GM21723 (cell line): ENCODE data around the gene USP31.
"Not testable (repeated sequence)": the region's sequence is repeated elsewhere in the genome, so short reads cannot be mapped to it uniquely, and the experiment has no call there.

Source experiments
- ATAC-seq: cut with Tn5 transposase; IDR thresholded peaks from one replicate; pipeline ENCODE4 v1.9.1; 2021; ENCODE audit warnings: mild to moderate bottlenecking, moderate library complexity; ENCODE audit not compliant: unreplicated experiment

Gene USP31

GRCh38 chr16:23101012-23101550 is 48.2 kb downstream of the USP31 start:
- no peak for ATAC-seq

- not testable (repeated sequence) for ATAC-seq
Observed at GRCh38 chr16:23096450-23096849, 52.8 kb downstream of the USP31 start.

GRCh38 chr16:23094136-23094535 is 55.1 kb downstream of the USP31 start:
- ATAC-seq: not testable (repeated sequence)

GRCh38 chr16:23092801-23093117 is 56.5 kb downstream of the USP31 start:
- ATAC-seq: no peak

DNA sequence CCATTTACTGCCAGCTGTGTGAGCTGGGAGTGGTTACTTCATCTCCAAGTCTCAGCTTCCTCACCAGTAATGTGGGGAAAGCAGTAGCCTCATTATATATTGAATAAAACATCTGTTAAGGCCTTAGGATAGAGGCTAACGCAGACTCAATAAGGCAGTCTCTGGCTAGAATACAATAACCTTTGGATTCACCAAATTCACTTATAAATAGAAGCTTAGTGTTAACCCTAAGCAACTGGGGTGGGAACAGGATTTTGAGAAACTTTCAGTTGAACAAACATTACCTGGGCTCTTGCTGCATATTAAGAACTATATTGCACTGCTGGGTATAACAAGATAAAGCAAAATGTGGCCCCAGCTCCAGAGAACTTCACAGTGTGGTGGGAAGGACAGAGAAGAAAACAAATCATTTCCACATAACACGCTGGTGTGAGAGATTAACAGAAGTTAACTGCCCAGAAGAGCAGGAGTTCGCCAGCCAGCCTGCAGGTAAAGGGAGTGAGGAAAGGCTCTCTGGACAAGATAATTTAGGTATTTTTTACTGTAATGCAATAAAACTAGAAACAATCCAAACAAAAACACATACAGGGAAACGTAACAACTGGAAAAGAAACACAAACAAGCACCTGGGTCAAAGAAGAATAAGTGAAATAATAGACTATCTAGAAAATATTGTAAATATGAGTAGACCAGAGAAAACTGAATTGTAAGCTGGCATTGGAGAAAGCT is 57.0 kb downstream of the USP31 start:
- ATAC-seq: no peak

DNA sequence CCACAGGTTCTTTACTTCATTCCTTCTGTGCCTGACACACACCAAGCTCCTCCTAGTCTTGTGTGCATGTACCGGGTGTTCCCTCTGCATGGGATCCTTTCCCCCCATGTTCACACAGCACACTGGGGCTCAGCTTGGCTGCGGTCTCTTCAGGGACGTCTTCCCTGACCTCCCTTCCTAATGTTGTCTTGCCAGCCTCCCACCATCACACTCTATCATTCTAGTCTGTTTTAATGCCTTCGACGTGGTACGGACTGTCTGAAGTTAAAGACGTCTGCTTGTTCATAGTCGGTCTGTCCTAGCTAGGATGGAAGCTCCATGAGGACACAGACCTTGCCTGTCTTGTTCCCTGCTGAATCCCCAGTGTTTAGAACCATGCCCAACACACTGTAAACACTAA is 60.1 kb downstream of the USP31 start:
- no peak for ATAC-seq

- ATAC-seq: no peak
Observed at GRCh38 chr16:23088018-23088417, 61.2 kb downstream of the USP31 start.

DNA sequence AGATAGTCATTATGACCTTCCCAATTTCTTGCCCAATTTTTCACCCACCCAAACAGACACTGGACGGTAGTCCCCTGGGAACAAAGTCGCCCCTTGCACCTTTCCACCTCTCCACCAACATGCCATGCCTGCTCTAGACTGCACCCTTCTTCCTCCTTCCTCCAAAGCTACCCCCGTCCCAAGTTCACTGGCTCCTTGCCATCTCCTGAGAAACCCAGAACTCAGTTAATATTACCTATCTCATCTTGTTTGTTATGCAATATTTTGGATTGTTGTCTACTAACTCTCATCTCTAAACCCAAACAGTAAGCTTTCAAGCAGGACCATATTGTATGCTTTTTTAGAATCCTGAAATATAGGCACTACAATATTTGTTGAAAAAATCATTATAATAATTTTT is 63.3 kb downstream of the USP31 start:
- ATAC-seq: no peak

GRCh38 chr16:23082161-23082788 is 67.0 kb downstream of the USP31 start:
- no peak for ATAC-seq

DNA sequence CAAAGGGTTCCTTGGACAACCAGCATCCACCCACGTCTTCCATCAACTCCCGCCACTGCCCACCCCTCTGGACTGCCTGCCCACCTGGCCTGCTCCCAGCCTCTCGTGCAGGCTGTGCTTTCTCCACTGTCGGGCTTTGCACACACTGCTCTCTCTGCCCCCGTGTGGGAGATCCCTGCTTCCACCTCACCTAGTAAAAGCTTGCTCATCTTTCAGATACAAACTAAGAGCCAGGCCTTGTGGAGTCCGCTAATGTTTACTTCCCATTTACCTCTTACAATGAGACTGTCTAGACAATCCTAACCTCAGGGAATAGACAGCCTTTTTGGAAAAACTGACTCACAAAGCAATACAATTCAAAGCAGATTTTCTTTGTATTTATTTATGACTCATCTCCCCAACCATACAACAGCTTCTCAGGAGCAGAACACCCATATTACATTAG is 67.6 kb downstream of the USP31 start:
- ATAC-seq: no peak

DNA sequence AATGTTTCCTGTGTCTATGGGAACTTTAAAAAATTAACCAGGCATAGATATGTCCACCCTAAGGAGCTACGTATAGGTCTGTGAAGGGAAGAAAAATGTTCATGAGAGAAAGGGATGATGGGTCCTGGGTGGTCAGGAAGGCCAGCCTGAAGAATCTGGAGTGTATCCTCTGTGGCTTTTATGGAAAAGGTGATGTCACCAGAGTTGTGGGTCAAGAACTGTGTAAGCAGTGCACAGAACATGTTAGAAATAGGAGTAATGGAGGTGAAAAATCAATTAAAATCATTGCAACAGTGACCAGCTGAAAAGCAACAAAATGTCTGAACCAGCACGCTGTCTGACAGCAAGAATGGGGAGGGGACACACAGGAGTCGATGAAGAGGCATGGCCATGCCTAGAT is 68.5 kb downstream of the USP31 start:
- no peak for ATAC-seq

GRCh38 chr16:23080329-23080728 is 68.9 kb downstream of the USP31 start:
- no peak for ATAC-seq

DNA sequence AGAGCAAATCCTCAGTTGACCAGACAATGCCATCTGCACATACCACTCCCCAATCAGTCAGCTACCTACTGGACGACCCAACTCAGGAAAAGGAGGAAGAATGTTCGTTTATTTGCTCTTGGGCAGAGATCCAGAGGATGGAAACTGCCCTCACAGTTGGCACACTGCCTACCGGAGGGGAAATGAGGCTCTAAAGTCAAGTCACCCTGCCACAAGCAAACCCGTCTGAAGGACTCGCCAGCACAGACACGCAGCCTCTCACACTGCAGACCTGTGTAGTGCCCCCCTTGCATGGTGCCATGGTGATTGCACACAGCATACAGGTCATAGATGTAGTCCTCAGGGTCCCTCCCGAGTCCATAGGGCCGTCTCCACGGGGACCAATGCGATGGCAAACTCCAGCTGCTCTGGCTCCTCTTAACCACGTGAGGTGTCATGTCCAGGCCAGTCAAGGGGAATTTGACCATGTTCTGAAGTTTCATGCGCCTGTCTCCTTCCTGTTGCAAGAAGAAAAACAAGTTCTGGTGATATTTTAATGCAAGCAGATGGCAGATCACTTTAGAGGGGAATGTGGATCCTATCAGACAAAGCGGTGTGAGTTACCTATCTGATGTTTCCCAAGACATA is 69.5 kb downstream of the USP31 start:
- ATAC-seq: no peak

DNA sequence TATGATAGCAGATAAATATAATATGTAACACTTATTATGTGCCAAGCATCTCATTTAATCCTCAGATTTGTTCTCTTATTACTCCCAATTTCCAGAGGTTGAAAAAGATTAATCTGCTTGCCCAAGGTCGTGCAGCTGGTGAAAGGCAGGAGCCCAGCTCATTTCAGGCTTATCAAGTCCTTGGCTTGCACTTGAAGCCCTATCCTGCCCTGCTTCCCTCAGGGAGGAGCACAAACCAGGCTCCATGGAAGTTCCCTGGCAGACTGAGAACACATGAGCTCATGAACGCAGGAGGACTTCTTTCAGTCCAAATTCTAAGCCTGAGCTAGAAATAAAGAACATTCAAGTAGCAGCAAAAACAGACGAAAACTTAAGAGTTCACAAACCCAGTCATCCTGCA is 74.8 kb downstream of the USP31 start:
- ATAC-seq: no peak

DNA sequence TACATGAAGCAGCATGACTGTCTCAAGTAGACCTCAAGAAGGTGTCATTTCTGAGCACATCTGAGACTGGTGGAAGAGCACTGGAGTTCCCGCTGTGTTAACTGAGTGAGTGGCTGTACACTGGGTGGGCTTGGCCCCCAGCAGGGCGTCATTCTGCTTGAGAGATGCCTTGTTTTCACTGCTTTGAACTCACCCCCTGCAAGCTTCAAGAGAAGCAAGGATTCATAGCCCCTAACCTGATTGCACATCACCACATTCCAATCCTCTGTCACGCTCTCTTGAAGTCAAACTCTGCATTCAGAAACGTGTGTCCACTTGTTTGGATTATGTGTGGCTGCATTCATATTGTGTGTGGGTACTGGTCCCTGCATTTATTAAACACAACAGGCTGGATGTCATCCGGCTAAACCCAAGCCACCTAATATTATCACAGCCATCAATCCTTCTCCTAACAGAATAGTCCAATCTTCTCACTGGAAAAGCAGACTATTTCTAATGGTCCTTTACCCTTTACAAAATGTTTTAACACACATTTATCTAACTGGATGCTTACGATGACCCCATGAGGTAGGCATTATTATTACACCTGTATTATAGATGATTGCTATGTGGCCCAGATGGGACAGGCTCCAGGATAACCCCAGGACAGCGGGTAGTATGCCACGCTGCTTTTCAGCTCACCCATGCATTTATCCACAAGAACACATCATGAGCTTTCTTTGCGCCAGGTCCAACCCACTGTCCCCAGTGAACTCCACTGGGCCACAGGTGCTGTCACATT is 76.3 kb downstream of the USP31 start:
- ATAC-seq: no peak

GRCh38 chr16:23072084-23072599 is 77.1 kb downstream of the USP31 start:
- ATAC-seq: no peak

DNA sequence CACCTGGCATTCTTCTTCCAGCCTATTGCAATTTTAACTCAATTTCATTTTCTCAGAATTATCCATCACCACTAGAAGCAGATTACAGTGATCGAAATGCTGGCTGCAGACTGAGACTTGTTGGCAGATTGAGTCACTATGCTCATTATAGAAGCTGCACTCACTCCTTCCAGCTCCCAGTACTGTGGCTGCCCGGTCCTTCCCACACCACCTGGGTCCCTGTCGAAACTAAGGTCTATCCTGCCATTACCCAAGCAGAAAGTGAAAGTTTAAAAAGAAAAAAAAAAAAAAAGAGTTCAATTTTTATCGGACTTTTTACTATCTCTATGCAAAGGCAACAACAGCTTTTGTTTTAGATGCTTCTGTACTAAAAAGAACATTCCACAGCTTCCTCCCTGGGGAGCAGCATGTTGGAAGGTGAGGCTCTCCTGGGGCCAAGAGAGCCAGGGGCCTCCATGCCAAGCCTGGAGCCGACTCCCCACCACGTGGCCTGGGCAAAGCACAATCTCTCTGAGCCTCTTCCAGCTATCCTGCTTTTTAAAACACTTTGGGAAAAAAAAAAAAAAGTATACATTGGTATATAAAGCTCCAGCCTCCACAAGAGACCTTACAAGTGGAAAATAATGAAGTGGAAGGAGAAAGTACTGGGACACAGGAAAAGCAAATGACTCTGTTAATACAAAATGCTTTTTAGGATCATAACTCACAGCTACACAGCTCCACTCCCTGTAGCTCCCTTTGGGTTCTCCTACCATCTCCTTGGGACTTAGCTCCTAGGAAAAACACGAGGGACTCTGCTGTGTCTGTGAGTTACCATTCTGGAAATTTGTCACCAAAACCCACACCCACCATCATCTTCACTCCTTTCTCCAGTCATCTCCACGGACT is 77.8 kb downstream of the USP31 start:
- ATAC-seq: no peak

GRCh38 chr16:23069844-23070243 is 79.4 kb downstream of the USP31 start:
- ATAC-seq: no peak

- no peak for ATAC-seq
Observed at GRCh38 chr16:23068079-23068736, 81.0 kb downstream of the USP31 start.

DNA sequence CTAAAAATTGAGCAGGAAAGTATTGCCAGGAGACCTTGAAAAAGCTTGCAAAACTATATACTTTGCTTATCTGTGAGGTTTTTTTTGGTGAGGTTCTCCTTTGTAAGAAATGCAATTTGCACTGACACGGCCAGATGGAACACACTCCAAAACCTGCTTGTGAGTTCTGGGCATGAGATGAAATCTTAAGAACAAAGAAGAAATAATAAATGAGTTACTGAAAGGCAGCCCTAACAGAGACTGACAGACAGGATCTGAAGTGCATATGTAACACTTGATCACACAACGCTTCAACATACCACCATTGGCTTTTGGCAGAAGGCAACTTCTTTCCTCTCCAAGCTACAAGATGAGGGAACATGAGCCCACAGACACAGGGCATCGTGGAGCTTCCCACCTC is 82.6 kb downstream of the USP31 start:
- no peak for ATAC-seq
